ENCODE data around the gene ZNF512B.
A peak's percentile ranks its signal among the peaks of the same experiment; 100 is the strongest.
"Not testable (repeated sequence)": the region's sequence is repeated elsewhere in the genome, so short reads cannot be mapped to it uniquely, and the experiment has no call there.

Gene ZNF512B

DNA sequence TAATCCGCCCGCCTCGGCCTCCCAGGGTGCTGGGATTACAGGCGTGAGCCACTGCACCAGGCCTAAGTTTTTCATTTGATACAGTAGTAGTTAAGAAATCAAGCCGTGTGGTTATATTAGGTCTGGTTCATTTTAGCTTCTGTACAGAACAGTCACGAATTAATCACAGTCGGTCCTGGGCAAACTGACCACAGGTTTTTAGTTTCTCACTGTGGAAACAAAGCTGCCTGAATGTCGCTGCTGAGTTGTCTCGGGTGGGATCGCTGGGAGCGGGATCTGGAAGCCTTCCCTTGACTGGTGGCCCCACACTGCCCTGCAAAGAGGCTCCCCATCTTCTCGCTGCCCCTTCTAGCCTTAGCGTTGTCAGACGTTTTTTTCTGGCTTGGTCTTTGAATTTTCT is 32.1 kb downstream of the ZNF512B start:
- DNase-seq: no peak

DNA sequence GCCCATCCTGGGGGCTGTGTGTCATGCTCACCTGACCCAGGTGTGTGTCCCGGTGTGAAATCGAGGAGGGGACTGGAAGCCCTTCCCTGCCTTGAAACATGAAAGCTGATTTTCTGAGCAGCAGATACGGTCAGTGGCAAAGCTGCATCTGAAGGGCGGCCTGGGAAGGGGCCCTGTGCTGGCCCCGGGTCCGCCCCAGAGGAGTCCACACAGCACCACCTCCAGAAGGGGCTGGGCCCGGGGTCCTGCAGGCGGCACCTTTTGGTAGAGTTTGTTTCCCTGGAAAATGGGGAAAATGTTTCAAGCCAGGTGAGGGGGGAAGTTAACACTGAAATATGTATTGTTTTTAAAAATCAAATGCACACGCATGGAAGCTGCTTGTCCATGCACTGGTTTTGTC is 34.3 kb downstream of the ZNF512B start:
- no peak for DNase-seq

- DNase-seq: no peak
These were observed 35.3 kb downstream of the ZNF512B start for GRCh38 chr20:63934271-63935068.

DNA sequence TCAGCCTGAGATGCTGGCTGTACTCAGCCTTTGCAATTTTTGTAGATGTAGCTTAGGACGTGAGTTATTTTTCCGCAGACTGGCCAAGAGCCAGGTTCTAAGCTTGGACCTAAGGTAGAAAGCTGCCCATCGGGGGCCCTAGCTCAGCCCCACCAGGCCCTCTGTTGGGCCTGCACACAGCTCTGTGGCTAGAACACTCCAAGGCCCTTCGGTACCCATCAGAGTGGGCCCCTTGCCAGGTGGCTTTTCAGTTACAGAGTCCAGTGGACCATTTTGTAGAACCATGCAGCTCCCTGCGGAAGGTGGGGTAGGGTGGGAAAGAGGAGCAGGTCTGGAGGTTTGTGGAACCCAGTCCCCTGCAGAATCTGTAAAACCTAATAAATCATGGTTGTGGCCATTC is 36.1 kb downstream of the ZNF512B start:
- no peak for DNase-seq

GRCh38 chr20:63932606-63933160 is 37.0 kb downstream of the ZNF512B start:
- no peak for DNase-seq

DNA sequence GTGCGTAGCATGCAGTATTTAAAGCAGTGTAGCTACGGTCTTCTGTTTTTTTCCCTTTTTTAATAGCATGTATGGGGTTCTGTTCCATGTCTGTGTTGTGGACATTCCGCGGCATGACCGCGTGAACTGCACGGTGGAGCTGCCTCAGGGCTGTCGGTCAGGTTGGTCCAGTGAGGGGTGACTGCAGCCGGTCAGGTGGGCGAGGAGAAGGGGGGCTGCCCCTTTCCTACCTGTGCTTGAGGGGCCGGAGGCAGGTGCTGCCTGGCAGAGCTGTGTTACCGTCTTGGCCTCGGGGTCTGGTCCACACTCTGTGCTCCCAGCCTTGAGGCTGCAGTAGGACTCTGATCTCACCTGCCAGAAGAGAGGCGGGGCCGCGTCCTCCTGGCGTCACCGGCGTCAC is 38.0 kb downstream of the ZNF512B start:
- no peak for DNase-seq

DNA sequence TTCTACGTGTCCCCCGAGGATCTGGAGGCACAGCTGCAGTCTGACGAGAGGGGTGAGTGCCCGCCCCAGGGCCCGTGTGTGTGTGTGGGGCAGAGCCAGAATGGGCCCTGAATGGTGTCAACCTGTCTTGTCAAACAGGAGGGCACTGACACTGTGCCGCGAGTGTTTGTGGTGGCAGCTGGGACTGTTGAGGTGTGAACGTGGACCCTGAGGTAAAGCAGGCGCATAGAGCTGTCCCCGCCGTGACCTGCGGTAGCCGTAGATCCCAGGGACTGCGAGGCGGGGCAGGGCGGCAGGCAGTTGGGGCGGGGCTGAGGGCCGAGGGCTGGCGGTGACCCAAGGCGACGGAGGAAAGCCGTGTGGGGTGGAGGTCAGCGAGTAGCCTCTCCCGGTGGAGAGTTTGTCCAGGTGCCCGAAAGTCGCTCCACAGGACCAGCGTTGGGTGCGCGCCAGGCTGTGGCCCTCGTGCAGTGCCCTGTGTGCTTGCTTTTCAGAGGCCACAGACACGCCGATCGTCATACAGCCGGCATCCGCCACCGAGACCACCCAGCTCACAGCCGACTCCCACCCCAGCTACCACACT is 38.7 kb downstream of the ZNF512B start:
- no peak for DNase-seq

GRCh38 chr20:63929473-63929883 is 40.3 kb downstream of the ZNF512B start:
- DNase-seq: not testable (repeated sequence)

DNA sequence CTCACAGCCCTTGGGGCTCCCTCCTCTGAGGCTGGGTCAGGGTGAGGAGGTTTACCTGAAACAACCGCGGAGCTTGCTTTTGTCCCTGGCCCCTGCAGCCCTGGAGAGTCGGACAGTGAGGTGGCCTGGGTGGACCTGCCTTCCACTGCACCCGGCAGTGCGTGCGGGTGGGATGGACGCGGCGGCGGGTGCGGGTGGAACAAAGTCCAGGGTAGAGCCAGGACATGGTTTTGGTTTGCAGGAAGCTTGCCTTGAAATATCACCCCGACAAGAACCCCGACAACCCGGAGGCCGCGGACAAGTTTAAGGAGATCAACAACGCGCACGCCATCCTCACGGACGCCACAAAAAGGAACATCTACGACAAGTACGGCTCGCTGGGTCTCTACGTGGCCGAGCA is 40.7 kb downstream of the ZNF512B start:
- DNase-seq: no peak

DNA sequence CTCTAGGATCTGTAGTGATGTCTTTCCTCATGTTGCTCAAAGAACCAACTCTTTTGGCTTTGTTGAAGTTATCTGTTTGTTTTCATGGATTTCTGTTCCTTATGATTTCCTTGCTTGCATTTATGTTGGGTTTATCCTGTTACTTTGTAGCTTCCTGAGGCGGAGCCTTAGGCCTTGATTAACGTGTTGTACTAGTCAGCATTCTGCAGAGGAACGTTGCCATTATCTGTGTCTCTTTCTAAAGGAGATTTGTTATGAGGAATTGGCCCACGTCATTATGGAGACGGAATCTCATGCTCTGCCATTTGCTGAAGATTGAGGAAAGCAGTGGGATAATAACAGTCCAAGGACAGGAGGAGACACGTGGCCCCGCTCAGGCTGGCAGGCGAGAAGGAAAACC is 43.4 kb downstream of the ZNF512B start:
- no peak for DNase-seq

DNA sequence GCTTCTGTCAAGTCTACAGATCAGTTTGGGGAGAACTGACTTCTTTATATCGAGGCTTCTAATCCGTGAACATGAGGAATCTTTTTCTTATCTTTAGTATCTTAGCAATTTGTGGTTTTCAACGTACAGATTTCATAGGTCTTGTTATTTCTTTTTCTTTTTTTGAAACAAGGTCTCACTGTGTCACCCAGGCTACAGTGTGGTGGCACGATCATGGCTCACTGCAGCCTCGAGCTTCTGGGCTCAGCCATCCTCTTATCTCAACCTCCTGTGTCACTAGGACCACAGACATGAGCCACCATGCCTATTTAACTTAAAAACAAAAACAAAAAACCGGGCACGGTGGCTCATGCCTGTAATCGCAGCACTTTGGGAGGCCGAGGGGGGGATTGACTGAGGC is 45.5 kb downstream of the ZNF512B start:
- DNase-seq: no peak

- DNase-seq: no peak
These were observed 46.1 kb downstream of the ZNF512B start for GRCh38 chr20:63923651-63924050.

- DNase-seq: no peak
These were observed 49.5 kb downstream of the ZNF512B start for GRCh38 chr20:63920226-63920625.

DNA sequence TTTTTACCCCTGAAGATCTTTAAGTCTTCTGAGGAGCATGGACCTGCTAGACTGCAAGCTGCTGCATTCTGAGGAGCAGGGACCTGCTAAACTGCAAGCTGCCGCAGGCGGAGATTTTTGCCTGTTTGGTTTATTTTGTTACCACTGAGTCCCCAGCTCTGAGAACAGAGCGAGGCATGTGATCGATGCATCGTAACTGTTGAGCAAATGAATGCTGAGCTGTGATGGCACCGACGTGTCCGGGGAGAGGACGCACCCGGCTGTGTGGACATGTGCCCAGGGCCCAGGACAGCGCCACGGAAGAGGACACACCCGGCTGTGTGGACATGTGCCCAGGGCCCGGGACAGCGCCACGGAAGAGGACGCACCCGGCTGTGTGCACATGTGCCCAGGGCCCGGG is 50.6 kb downstream of the ZNF512B start:
- peak in 3 of 56 donors; percentile 10 to 27 (median 18) for DNase-seq

GRCh38 chr20:63917811-63918210 is 51.9 kb downstream of the ZNF512B start:
- DNase-seq: peak in 29 of 56 donors; percentile 8 to 84 (median 37)

- DNase-seq: peak in 1 of 56 donors; percentile 10
These were observed 53.3 kb downstream of the ZNF512B start for GRCh38 chr20:63916371-63916939.

GRCh38 chr20:63915471-63915870 is 54.3 kb downstream of the ZNF512B start:
- peak in 38 of 56 donors; percentile 4 to 80 (median 40) for DNase-seq

DNA sequence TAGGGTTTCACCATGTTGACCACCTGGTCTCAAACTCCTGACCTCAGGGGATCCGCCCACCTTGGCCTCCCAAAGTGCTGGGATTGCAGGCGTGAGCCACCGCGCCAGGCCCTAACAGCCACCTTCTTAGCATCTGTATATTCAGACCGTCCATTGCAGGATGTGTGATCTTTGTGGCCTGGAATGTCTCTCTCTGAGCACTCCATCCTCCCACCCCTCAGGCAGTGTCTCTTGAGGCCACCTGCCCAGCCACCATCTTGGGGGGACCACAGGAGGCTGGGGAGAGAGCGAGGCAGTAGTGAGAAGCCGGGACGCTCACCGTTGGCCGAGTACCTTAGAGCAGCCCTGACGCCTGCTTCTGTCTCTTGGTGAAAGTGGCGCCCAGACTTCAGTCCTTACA is 56.0 kb downstream of the ZNF512B start:
- DNase-seq: no peak

DNA sequence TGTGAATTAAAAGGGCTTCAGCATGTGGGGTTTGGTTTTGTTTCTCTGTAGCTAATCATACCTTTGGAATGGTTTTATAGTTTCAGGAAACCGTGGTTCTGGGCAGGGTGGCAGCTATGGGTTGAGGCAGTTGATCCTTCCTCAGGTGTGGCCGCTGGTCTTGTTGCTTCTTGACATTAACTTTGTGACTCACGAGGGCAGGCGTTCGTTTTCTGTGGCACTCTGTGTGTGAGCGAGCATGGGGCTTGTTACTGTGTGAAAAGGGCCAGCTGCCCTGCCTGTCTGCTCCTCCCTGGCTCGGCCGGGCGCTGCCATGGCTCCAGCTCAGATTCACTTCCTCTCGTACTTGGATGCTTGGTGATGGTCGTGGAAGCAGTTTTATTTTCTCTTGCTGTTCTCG is 58.6 kb downstream of the ZNF512B start:
- peak in 30 of 56 donors; percentile 2 to 69 (median 18) for DNase-seq

DNA sequence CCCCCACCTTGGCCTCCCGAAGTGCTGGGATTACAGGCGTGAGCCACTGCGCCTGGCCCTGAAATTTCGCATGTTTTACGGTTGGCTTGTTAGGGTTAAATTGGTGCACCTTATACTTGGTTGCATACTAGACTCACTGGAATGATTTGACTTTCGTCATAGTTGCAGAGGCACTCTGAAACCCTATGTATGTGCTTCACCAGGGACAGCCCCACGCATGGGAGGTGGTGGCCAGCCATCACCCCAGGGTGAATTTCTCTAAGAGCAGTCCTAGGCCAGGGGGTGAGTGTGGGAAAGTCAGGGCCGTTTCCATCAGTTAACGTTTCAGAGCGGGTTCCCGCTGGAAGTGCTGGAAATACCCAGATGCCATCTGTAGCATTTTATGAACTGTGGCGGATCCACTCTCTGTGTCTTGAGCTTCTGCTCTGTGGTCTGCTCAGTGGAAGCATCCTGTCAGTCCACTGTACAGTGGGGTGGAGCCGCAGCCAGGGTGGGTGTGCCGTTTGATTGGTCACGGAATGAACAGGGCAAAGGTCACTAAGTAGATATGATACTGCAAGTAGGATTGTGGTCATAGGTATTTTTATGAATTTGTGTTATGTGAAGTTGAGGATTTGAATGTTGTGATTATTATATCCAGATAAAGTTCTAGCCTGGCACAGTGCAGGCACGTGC is 61.6 kb downstream of the ZNF512B start:
- no peak for DNase-seq
